RWPE2 (cell line): Measurements from ENCODE around the gene CD200.

ENCODE experiments used
- ATAC-seq: fragments of 200-7000 bp; cut with Tn5 transposase; 3 replicates; pipeline ENCODE4 v1.9.1; 2021; ENCODE audit warnings: low read depth
- DNase-seq: peaks from one replicate; pipeline ENCODE4 v3.0.0-alpha.2; 2020; ENCODE audit warnings: low spot score
- H3K27ac ChIP-seq: fragments of 450-650 bp; 2 replicates; pipeline ENCODE4 v1.5.1; 2017; ENCODE audit warnings: mild to moderate bottlenecking; ENCODE audit not compliant: poor library complexity, severe bottlenecking
- H3K27me3 ChIP-seq: fragments of 250-450 bp; sonication (Bioruptor Pico); 2 replicates; pipeline ENCODE4 v1.5.1; 2021; ENCODE audit warnings: mild to moderate bottlenecking, moderate library complexity; ENCODE audit not compliant: insufficient read depth, poor library complexity, severe bottlenecking
- H3K36me3 ChIP-seq: fragments of 250-450 bp; sonication (Bioruptor Pico); 2 replicates; pipeline ENCODE4 v1.5.1; 2020; ENCODE audit warnings: low read depth, mild to moderate bottlenecking, moderate library complexity
- H3K4me1 ChIP-seq: fragments of 250-450 bp; sonication (Bioruptor Pico); 2 replicates; pipeline ENCODE4 v1.5.1; 2021; ENCODE audit warnings: mild to moderate bottlenecking, moderate library complexity; ENCODE audit not compliant: insufficient read depth, poor library complexity, severe bottlenecking
- H3K4me3 ChIP-seq: fragments of 250-450 bp; sonication (Bioruptor Pico); 2 replicates; pipeline ENCODE4 v1.5.1; 2021; ENCODE audit warnings: mild to moderate bottlenecking, moderate library complexity; ENCODE audit not compliant: severe bottlenecking
- H3K9me3 ChIP-seq: fragments of 250-450 bp; sonication (Bioruptor Pico); 2 replicates; pipeline ENCODE4 v1.5.1; 2021; ENCODE audit warnings: mild to moderate bottlenecking, moderate library complexity; ENCODE audit not compliant: severe bottlenecking
- CTCF ChIP-seq: fragments of 450-650 bp; IDR thresholded peaks from one replicate; pipeline ENCODE4 v1.5.1; 2017; ENCODE audit warnings: mild to moderate bottlenecking, moderate library complexity; ENCODE audit not compliant: poor library complexity, severe bottlenecking

The CD200 gene

GRCh38 chr3:112355307-112355687 is 22.3 kb downstream of the CD200 start:
- no peaks in the 10 kb centered on the region for H3K4me1 ChIP-seq
- H3K4me3 ChIP-seq = no peak overlapping the region
- DNase-seq (no peak), ATAC-seq (no peak)
- no peak for TF ChIP-seq CTCF
- H3K36me3 ChIP-seq = no peaks in the 10 kb centered on the region
- no peaks in the 10 kb centered on the region for H3K9me3 ChIP-seq
- H3K27ac ChIP-seq = no peak overlapping the region
- no peaks in the 10 kb centered on the region for H3K27me3 ChIP-seq

- DNase-seq = no peak
- Histone ChIP-seq H3K9me3 (no peaks in the 10 kb centered on the region), H3K36me3 (no peaks in the 10 kb centered on the region), H3K27ac (no peak overlapping the region), H3K27me3 (no peaks in the 10 kb centered on the region), H3K4me1 (no peaks in the 10 kb centered on the region), H3K4me3 (no peak overlapping the region)
- no peak for ATAC-seq
- TF ChIP-seq CTCF = no peak
Measured at GRCh38 chr3:112357930-112358780, 25.2 kb downstream of the CD200 start.

- Histone ChIP-seq H3K36me3 (no peaks in the 10 kb centered on the region), H3K4me3 (no peak overlapping the region), H3K27ac (no peak overlapping the region), H3K9me3 (no peaks in the 10 kb centered on the region), H3K27me3 (no peaks in the 10 kb centered on the region), H3K4me1 (peaks cover 11% of the 10 kb centered on the region)
- ATAC-seq (no peak), DNase-seq (no peak)
- TF ChIP-seq CTCF = no peak
Measured at GRCh38 chr3:112360561-112360960, 27.6 kb downstream of the CD200 start.

- Histone ChIP-seq H3K36me3 (no peaks in the 10 kb centered on the region), H3K4me3 (no peak overlapping the region), H3K27me3 (no peaks in the 10 kb centered on the region), H3K4me1 (peaks cover 16% of the 10 kb centered on the region), H3K27ac (no peak overlapping the region), H3K9me3 (no peaks in the 10 kb centered on the region)
- no peak for TF ChIP-seq CTCF
- no peak for ATAC-seq
- DNase-seq = no peak
Measured at GRCh38 chr3:112362221-112362620, 29.3 kb downstream of the CD200 start.

GRCh38 chr3:112364291-112364690 is 31.3 kb downstream of the CD200 start:
- H3K36me3 ChIP-seq = no peaks in the 10 kb centered on the region

More at GRCh38 chr3:112364291-112364690, 31.3 kb downstream of the CD200 start:
- ATAC-seq (no peak), DNase-seq (no peak)
- H3K9me3 ChIP-seq = no peaks in the 10 kb centered on the region
- no peaks in the 10 kb centered on the region for H3K27me3 ChIP-seq
- TF ChIP-seq CTCF = no peak
- no peak overlapping the region for H3K4me3 ChIP-seq
- no peak overlapping the region for H3K27ac ChIP-seq
- peaks cover 16% of the 10 kb centered on the region for H3K4me1 ChIP-seq
